Measurements from ENCODE around the gene AFF3. TPM values are rescaled to one million over a fixed set of nuclear protein-coding genes. Genes with fewer than 3 reads are reported as not detected.

AFF3 gene
- total RNA-seq, 2 donors from 2014 or later = 9.9 to 20.1 TPM

GRCh38 chr2:99961196-99961913, 181.0 kb downstream of the AFF3 start:
- no peak overlapping the region for H3K4me3 ChIP-seq
- no peaks in the 10 kb centered on the region for H3K27me3 ChIP-seq (replicated peaks; ENCODE audit: insufficient read depth)
- no peaks in the 10 kb centered on the region for H3K9me3 ChIP-seq
- DNase-seq (ENCODE audit: low spot score) = no peak
- H3K36me3 ChIP-seq = no peaks in the 10 kb centered on the region
- no peak for TF ChIP-seq CTCF (IDR thresholded peaks at IDR 0.05)
- H3K4me1 ChIP-seq (ENCODE audit: control insufficient read depth in 1 of 2, low read depth in 2 of 2) = peaks cover 0 to 9% of the 10 kb centered on the region in 2 donors
- ATAC-seq (ENCODE audit: insufficient number of reproducible peaks, low FRiP score, low read depth) = no peak
- H3K27ac ChIP-seq = no peak overlapping the region

- H3K4me1 ChIP-seq (ENCODE audit: control insufficient read depth in 1 of 2, low read depth in 2 of 2) = peaks cover 0 to 9% of the 10 kb centered on the region in 2 donors
- H3K27ac ChIP-seq = no peak overlapping the region
- H3K27me3 ChIP-seq (replicated peaks; ENCODE audit: insufficient read depth) = no peaks in the 10 kb centered on the region
- H3K36me3 ChIP-seq = no peaks in the 10 kb centered on the region
- DNase-seq (ENCODE audit: low spot score) (no peak), ATAC-seq (ENCODE audit: insufficient number of reproducible peaks, low FRiP score, low read depth) (no peak)
- no peaks in the 10 kb centered on the region for H3K9me3 ChIP-seq
- H3K4me3 ChIP-seq = no peak overlapping the region
- TF ChIP-seq CTCF (IDR thresholded peaks at IDR 0.05) = no peak
These were observed 181.6 kb downstream of the AFF3 start for GRCh38 chr2:99960790-99961189.

GRCh38 chr2:99960291-99960690, 182.1 kb downstream of the AFF3 start:
- no peaks in the 10 kb centered on the region for H3K9me3 ChIP-seq
- ATAC-seq (ENCODE audit: insufficient number of reproducible peaks, low FRiP score, low read depth) = no peak
- no peak for TF ChIP-seq CTCF (IDR thresholded peaks at IDR 0.05)
- peaks cover 0 to 9% of the 10 kb centered on the region in 2 donors for H3K4me1 ChIP-seq (ENCODE audit: control insufficient read depth in 1 of 2, low read depth in 2 of 2)
- H3K4me3 ChIP-seq = no peak overlapping the region
- no peaks in the 10 kb centered on the region for H3K27me3 ChIP-seq (replicated peaks; ENCODE audit: insufficient read depth)
- H3K36me3 ChIP-seq = no peaks in the 10 kb centered on the region
- no peak for DNase-seq (ENCODE audit: low spot score)
- no peak overlapping the region for H3K27ac ChIP-seq

- Histone ChIP-seq H3K9me3 (no peaks in the 10 kb centered on the region), H3K27ac (no peak overlapping the region), H3K4me1 (ENCODE audit: control insufficient read depth in 1 of 2, low read depth in 2 of 2) (peaks cover 0 to 9% of the 10 kb centered on the region in 2 donors), H3K27me3 (replicated peaks; ENCODE audit: insufficient read depth) (no peaks in the 10 kb centered on the region), H3K36me3 (no peaks in the 10 kb centered on the region), H3K4me3 (no peak overlapping the region)
- ATAC-seq (ENCODE audit: insufficient number of reproducible peaks, low FRiP score, low read depth) (no peak), DNase-seq (ENCODE audit: low spot score) (no peak)
- TF ChIP-seq CTCF (IDR thresholded peaks at IDR 0.05) = no peak
These were observed 183.0 kb downstream of the AFF3 start for GRCh38 chr2:99959261-99960014.

GRCh38 chr2:99957332-99958133, 184.9 kb downstream of the AFF3 start:
- H3K36me3 ChIP-seq = no peaks in the 10 kb centered on the region
- H3K27me3 ChIP-seq (replicated peaks; ENCODE audit: insufficient read depth) = no peaks in the 10 kb centered on the region
- H3K4me3 ChIP-seq = no peak overlapping the region
- H3K27ac ChIP-seq = no peak overlapping the region
- no peak for ATAC-seq (ENCODE audit: insufficient number of reproducible peaks, low FRiP score, low read depth)
- H3K4me1 ChIP-seq (ENCODE audit: control insufficient read depth in 1 of 2, low read depth in 2 of 2) = peaks cover 0 to 9% of the 10 kb centered on the region in 2 donors
- no peaks in the 10 kb centered on the region for H3K9me3 ChIP-seq
- no peak for TF ChIP-seq CTCF (IDR thresholded peaks at IDR 0.05)
- DNase-seq (ENCODE audit: low spot score) = no peak
